ENCODE measurements around the gene PCBP3.

The PCBP3 gene

GRCh38 chr21:45846373-45847160 lies 203.0 kb downstream of the PCBP3 start:
- H3K9ac ChIP-seq (ENCODE audit: low read length): no peak overlapping the region
- no peaks in the 10 kb centered on the region for H3K79me2 ChIP-seq (ENCODE audit: insufficient read depth, low read length)
- TF ChIP-seq EZH2phosphoT487 (conservative IDR thresholded peaks at IDR 0.05; ENCODE audit: low read length): no peak
- TF ChIP-seq CTCF (IDR thresholded peaks at IDR 0.05; ENCODE audit: insufficient read depth, low read length, poor library complexity, severe bottlenecking): no peak
- H3K9me2 ChIP-seq (replicated peaks; ENCODE audit: insufficient read depth, low read length): no peaks in the 10 kb centered on the region
- no peaks in the 10 kb centered on the region for H3K36me3 ChIP-seq (ENCODE audit: low read length)
- no peak overlapping the region for H3K4me3 ChIP-seq (ENCODE audit: insufficient read depth, low read length, poor library complexity, severe bottlenecking)
- no peaks in the 10 kb centered on the region for H3K9me3 ChIP-seq (ENCODE audit: insufficient read depth, low read length)
- H3K4me2 ChIP-seq (ENCODE audit: low read depth, low read length, poor library complexity, severe bottlenecking): no peak overlapping the region
- no peaks in the 10 kb centered on the region for H3F3A ChIP-seq (ENCODE audit: insufficient read depth)
- no peak overlapping the region for H2AFZ ChIP-seq (ENCODE audit: low read depth, low read length, severe bottlenecking)
- no peaks in the 10 kb centered on the region for H3K27me3 ChIP-seq (ENCODE audit: low read length)
- no peak overlapping the region for H3K27ac ChIP-seq (ENCODE audit: low read depth, low read length)
- no peaks in the 10 kb centered on the region for H4K20me1 ChIP-seq (ENCODE audit: low read depth, low read length)

GRCh38 chr21:45847870-45848269 lies 204.3 kb downstream of the PCBP3 start:
- no peak overlapping the region for H3K4me2 ChIP-seq (ENCODE audit: low read depth, low read length, poor library complexity, severe bottlenecking)

GRCh38 chr21:45848331-45848730 lies 204.8 kb downstream of the PCBP3 start:
- H3K9ac ChIP-seq (ENCODE audit: low read length): no peak overlapping the region
- no peaks in the 10 kb centered on the region for H4K20me1 ChIP-seq (ENCODE audit: low read depth, low read length)
- H2AFZ ChIP-seq (ENCODE audit: low read depth, low read length, severe bottlenecking): no peak overlapping the region
- H3K9me2 ChIP-seq (replicated peaks; ENCODE audit: insufficient read depth, low read length): no peaks in the 10 kb centered on the region
- no peak for TF ChIP-seq CTCF (IDR thresholded peaks at IDR 0.05; ENCODE audit: insufficient read depth, low read length, poor library complexity, severe bottlenecking)
- no peak for TF ChIP-seq EZH2phosphoT487 (conservative IDR thresholded peaks at IDR 0.05; ENCODE audit: low read length)
- H3K27ac ChIP-seq (ENCODE audit: low read depth, low read length): no peak overlapping the region
- no peaks in the 10 kb centered on the region for H3K27me3 ChIP-seq (ENCODE audit: low read length)
- no peak overlapping the region for H3K4me2 ChIP-seq (ENCODE audit: low read depth, low read length, poor library complexity, severe bottlenecking)
- H3F3A ChIP-seq (ENCODE audit: insufficient read depth): no peaks in the 10 kb centered on the region
- H3K79me2 ChIP-seq (ENCODE audit: insufficient read depth, low read length): no peaks in the 10 kb centered on the region
- H3K9me3 ChIP-seq (ENCODE audit: insufficient read depth, low read length): no peaks in the 10 kb centered on the region
- H3K36me3 ChIP-seq (ENCODE audit: low read length): no peaks in the 10 kb centered on the region
- no peak overlapping the region for H3K4me3 ChIP-seq (ENCODE audit: insufficient read depth, low read length, poor library complexity, severe bottlenecking)

More at GRCh38 chr21:45847870-45848269, 204.3 kb downstream of the PCBP3 start:
- Histone ChIP-seq H4K20me1 (ENCODE audit: low read depth, low read length) (no peaks in the 10 kb centered on the region), H3K4me3 (ENCODE audit: insufficient read depth, low read length, poor library complexity, severe bottlenecking) (no peak overlapping the region), H3K79me2 (ENCODE audit: insufficient read depth, low read length) (no peaks in the 10 kb centered on the region), H3K27ac (ENCODE audit: low read depth, low read length) (no peak overlapping the region), H3F3A (ENCODE audit: insufficient read depth) (no peaks in the 10 kb centered on the region), H3K36me3 (ENCODE audit: low read length) (no peaks in the 10 kb centered on the region), H2AFZ (ENCODE audit: low read depth, low read length, severe bottlenecking) (no peak overlapping the region), H3K27me3 (ENCODE audit: low read length) (no peaks in the 10 kb centered on the region), H3K9ac (ENCODE audit: low read length) (no peak overlapping the region), H3K9me3 (ENCODE audit: insufficient read depth, low read length) (no peaks in the 10 kb centered on the region), H3K9me2 (replicated peaks; ENCODE audit: insufficient read depth, low read length) (no peaks in the 10 kb centered on the region)
- TF ChIP-seq CTCF (IDR thresholded peaks at IDR 0.05; ENCODE audit: insufficient read depth, low read length, poor library complexity, severe bottlenecking) (no peak), EZH2phosphoT487 (conservative IDR thresholded peaks at IDR 0.05; ENCODE audit: low read length) (no peak)

Data from SU-DHL-6 (cell line).